ENCODE data around the gene CALU. TPM values are rescaled to one million over a fixed set of nuclear protein-coding genes. Genes with fewer than 3 reads are reported as not detected.

Gene CALU
- total RNA-seq, 1 donor from 2014 or later = 186 TPM

- intact Hi-C loops (cut with micrococcal nuclease) = no loop called here
- no peak for ATAC-seq
- DNase-seq = no peak
These were observed 38.3 kb downstream of the CALU start for GRCh38 chr7:128777156-128778123.

DNA sequence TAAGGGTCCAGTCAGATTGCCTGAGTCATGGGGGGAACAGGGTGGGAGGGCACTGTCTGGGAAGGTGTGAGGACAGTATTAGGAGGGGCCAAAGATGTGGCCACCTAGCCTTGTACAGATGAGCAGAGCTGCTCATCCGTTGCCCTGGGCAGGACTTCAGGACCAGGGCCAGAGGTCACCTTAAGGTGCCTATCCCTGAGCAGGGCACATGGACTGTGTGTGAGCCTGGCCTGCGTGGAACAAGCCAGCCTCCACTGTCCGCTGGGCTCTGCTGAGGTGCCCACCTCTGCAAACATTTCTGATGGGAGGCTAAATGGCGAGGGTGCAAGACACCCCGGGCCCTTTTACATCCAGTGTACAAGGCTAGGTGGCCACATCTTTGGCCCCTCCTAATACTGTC, 39.8 kb downstream of the CALU start:
- ATAC-seq (no peak), DNase-seq (no peak)
- intact Hi-C loops (cut with micrococcal nuclease) = no loop called here

DNA sequence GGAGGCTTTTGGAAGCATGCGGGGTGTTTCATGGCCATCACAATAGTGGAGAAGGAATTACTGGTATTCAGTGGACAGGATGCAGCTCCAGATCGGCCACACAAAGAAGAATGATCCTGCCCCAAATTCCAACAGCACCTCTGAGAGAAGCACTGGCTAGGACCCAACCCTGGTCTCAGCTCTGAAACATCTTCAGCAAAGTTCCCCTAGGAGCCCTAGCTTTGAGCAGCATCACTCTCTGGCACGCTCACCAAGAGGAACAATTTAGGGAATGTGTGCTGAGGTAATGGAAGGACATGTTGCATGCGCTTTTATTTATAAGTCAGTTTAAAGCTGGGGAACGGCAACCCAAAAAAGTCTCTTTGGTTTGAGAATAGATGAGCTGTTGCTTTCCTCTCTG, 42.0 kb downstream of the CALU start:
- intact Hi-C loops (cut with micrococcal nuclease) = no loop called here

DNA sequence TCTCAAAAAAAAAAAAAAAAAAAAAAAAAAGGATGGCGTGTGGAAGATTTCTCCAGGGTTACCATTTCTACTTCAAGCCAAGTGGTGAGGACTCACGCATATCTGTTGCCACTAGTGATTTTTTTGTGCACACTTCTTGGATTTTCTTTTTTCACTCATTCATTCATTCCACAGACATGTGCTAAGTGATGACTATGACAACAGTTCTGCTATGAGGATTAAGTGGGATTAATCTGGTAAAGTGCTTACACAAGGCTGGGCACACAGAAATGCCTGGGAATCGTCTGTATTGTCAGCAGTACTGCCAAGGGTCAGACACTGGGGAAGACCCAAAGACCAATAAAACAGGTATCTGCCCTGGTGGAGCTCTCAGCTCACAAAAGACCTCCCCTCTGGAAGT, 42.7 kb downstream of the CALU start:
- intact Hi-C loops (cut with micrococcal nuclease) = no loop called here
- no peak for DNase-seq
- ATAC-seq = no peak

More for the DNA sequence above, 42.0 kb downstream of the CALU start:
- no peak for DNase-seq
- ATAC-seq = peak; percentile 45

DNA sequence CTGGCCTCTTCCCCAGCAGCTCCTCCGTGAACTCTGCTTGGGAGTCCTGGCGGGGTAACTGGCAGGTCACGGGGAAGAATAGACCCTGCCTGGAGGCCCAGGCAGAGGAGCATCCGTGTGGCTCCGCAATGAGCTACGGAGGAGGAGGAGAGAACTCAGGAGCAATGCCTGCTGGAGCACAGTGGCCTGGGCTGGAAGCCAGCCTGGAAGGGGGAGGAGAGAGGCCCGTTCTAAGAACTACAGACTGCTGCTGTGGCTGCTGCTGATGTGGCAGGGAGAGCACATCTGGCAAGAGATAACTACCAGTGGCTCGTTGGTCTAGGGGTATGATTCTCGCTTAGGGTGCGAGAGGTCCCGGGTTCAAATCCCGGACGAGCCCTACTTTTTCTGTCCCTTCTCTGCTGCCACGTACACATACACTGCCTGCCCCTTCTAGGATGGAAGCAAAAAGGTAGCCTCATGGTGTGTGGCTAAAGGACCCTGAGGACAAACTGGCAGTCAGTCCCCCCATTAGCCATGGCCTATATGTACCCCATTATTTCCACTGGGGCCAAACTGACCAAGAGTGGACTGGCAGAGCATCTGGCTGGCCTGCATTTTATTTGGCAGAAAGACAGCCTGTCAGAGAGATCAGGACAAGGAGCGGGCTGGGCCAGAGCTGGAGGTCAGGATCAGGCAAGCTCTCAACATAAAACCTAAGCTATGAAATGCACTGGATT, 44.1 kb downstream of the CALU start:
- DNase-seq = peak; percentile 91
- intact Hi-C loops (cut with micrococcal nuclease) = no loop called here
- peak; percentile 96 for ATAC-seq

DNA sequence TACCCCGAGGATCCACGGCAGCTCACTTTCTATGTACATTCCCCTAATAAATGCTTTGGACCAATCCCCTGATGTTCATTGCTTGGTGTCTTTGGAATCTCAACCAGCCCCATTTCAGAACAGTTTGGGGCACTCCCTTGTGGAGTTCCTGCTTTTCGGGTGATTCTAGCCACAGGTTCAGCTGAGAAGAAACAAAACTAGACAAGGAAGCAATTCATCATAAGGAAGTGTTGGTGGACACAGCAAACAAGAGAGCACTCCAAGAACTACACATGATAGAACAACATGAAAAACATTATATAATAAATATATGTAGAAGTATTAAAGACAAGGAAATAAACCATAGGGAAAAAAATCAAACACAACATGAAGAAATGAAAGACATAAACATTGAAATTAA, 46.6 kb downstream of the CALU start:
- intact Hi-C loops (cut with micrococcal nuclease) = no loop called here
- DNase-seq (no peak), ATAC-seq (no peak)

DNA sequence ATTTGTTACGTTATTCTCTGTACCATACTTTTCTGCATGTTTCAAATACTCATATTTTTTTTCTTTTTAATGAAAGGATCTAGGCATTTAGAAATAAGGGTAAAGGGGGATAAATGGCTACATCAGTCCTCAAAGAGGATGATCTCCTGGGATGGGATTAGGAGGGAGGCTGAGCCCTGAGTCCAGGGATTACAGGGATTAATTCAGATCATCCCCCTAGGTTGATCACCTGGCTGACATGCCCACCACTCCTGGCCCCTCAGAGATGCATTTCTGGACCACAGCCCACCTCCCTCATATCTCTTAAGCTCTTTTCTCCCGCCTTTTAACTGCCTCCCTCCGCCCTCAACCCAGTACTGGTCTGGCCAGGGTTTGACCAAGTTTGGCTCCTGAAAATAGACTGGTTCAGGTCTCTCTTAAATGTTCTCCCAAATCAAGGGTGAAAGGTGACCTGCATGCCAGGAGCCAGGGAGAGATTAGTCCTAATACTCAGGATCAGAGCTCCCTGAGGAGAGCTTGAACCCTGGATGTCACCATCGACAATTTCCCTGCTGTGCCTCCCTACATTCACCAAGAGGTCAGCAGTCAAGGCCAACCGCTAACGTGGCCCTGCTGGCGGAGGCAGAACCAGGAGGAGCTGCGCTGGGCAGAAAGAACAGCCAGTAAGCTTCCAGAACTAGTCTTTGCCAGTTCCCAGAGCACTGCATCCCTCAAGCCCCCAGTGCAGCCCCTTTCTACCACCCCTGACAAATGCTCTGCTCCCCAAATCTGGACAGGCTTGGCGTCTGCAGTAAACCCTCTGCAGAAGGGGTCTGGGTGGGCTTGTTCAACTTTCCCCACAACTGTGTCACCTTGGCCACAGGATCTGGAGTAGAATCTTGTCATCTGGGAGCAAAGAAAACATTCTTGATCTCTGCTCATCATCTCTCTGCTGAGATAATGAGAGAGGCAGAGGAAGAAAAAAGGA, 49.6 kb downstream of the CALU start:
- intact Hi-C loops (cut with micrococcal nuclease) = no loop called here
- ATAC-seq = no peak
- no peak for DNase-seq

DNA sequence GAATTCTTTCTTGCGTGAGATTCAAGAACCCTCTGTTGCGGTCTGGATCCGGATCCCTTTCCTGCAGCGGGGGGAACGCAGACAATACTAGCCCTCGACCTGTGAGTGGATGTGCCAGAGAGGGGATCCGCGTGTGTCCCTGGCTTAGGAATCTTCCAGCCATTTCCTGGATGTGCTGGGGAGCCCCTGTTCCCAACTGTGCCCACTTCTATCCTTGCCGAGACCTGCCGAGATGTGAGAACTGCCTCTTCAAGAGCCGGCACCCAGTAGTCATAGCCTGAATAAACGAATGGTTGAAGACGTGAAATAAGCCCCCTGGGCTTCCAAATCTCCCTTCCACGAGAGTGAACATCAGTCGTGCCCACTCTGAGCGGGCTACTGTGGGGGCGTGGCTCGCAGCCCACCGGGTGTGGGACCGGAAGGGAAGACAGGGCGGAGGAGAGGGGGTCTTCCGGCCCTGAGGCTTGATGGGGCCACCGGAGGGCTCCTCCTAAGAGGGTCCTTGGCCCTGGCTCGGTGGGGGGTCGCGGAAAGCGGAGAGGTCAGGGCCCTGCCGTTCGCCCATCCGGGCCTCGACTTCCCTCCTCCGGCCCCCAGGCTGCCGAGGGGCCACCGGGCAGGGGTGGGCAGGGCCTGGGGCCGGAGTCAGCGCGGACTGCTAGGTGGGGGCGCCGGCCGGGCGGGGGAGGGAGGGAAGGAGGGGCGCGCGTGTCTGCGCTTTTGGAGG, 51.3 kb downstream of the CALU start:
- intact Hi-C loops (cut with micrococcal nuclease) = no loop called here
- DNase-seq = no peak
- ATAC-seq = peak; percentile 35

GRCh38 chr7:128791121-128791971, 52.2 kb downstream of the CALU start, which contains the start of gene CCDC136:
Gene CCDC136 (plus strand): TSS chr7:128791968. CDS start chr7:128792412, 444 bp downstream.
- ATAC-seq (peak; percentile 93), DNase-seq (peak; percentile 88)
- intact Hi-C loops (cut with micrococcal nuclease) = no loop called here

DNA sequence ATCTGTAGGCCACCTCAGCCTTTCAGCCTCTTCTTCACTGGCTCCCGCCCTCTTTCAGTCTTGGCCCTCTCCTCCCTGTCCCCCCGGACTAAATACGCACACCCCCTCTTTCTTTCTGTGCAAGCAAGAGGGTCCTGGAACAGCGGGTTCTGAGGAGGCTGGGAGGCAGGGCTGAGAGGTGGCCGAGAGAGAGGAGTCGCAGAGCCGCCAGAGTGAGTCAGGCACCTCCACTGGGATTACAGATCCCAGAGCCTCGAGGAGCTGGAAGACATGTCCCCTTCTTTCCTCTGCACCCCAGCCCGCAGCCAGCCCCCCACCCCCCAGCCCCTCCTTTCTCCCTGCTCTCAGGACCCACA, 52.8 kb downstream of the CALU start:
- intact Hi-C loops (cut with micrococcal nuclease) = no loop called here
- DNase-seq = no peak
- peak; percentile 15 for ATAC-seq

- ATAC-seq = peak; percentile 43
- peak; percentile 59 for DNase-seq
- intact Hi-C loops (cut with micrococcal nuclease) = no loop called here
These were observed 53.5 kb downstream of the CALU start for GRCh38 chr7:128792471-128793180.

GRCh38 chr7:128793181-128793547, 54.0 kb downstream of the CALU start:
- ATAC-seq = no peak
- intact Hi-C loops (cut with micrococcal nuclease) = no loop called here
- no peak for DNase-seq

GRCh38 chr7:128794020-128794419, 54.9 kb downstream of the CALU start:
- ATAC-seq (no peak), DNase-seq (no peak)
- intact Hi-C loops (cut with micrococcal nuclease) = no loop called here

DNA sequence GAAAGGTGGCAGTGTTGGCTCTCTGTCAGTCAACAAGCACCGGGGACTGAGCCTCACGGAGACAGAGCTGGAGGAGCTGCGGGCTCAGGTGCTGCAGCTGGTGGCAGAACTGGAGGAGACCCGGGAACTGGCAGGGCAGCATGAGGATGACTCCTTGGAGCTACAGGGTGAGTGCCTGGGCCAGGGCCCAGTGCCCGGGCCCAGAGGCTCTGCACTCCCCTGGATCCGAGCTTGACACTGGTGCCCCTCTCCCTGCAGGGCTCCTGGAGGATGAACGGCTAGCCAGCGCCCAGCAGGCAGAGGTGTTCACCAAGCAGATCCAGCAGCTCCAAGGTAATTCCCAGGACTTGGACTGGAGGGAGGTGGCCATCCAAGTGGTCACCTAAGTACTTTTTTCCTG, 55.3 kb downstream of the CALU start:
- intact Hi-C loops (cut with micrococcal nuclease) = no loop called here
- DNase-seq = no peak
- ATAC-seq = no peak

DNA sequence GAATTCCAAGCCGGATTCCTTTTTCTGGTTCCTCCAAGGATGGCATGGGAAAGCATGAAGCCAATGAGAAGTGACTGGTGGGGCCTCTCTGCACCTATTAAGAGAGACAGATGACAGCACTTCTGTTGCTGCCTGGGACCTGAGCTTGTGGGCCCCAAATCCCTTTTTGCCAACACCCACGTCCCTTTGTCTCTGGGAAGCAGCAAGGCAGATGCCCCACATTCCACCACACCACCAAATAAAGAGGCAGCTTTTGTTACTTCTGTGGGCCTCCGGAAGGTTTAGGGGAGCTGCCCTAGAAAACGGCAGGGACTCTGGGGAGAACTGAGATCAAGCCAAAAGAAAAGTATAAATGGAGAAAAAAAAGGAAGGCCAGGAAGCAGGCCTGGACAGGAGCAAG, 56.0 kb downstream of the CALU start:
- DNase-seq = no peak
- no peak for ATAC-seq
- intact Hi-C loops (cut with micrococcal nuclease) = no loop called here

- ATAC-seq = no peak
- intact Hi-C loops (cut with micrococcal nuclease) = no loop called here
- DNase-seq = no peak
These were observed 57.2 kb downstream of the CALU start for GRCh38 chr7:128796327-128796726.

- ATAC-seq (no peak), DNase-seq (no peak)
- intact Hi-C loops (cut with micrococcal nuclease) = no loop called here
These were observed 60.3 kb downstream of the CALU start for GRCh38 chr7:128799451-128799850.
